Body of pancreas (tissue), 4 donors: ENCODE measurements around the gene RTN4IP1. TPM values are rescaled to one million over a fixed set of nuclear protein-coding genes. Genes with fewer than 3 reads are reported as not detected.

Experiments used
- ATAC-seq: fragments of 150-250 bp; one replicate; pipeline ENCODE4 v1.9.1; 2016
- DNase-seq, 4 donors: peaks; one replicate each; pipeline ENCODE4 v3.0.0-alpha.2; 2019
- H3K27ac ChIP-seq, 4 donors: fragments of 200-600 bp; sonication (generic); 1 replicate in 3 of 4; 2 replicates in 1 of 4; pipeline versions ENCODE4 v1.5.1 to v1.6.1; 2016 to 2019; ENCODE audit warnings: mild to moderate bottlenecking in 1 of 4, mixed read lengths in 1 of 4, moderate library complexity in 1 of 4
- H3K27me3 ChIP-seq, 2 donors: fragments of 200-600 bp; sonication (generic); one replicate each; pipeline ENCODE4 v1.6.0; 2016; ENCODE audit warnings: mild to moderate bottlenecking in 1 of 2
- H3K36me3 ChIP-seq, 2 donors: fragments of 200-600 bp; sonication (generic); replicated peaks in 1 of 2; 2 replicates each; pipeline ENCODE4 v1.5.1; 2016; ENCODE audit warnings: low read depth in 2 of 2; ENCODE audit not compliant: insufficient read depth in 1 of 2
- H3K4me1 ChIP-seq: fragments of 200-600 bp; sonication (generic); one replicate; pipeline ENCODE4 v1.6.0; 2016
- H3K4me3 ChIP-seq, 2 donors: fragments of 200-600 bp; sonication (generic); 1 replicate in 1 of 2; 2 replicates in 1 of 2; pipeline ENCODE4 v1.5.1; 2016 to 2019
- H3K9me3 ChIP-seq, 3 donors: fragments of 200-600 bp; sonication (generic); 1 replicate in 2 of 3; 2 replicates in 1 of 3; pipeline ENCODE4 v1.5.1; 2016
- POLR2A ChIP-seq, 3 donors: fragments of 450-650 bp; IDR thresholded peaks; one replicate each; pipeline ENCODE4 v1.6.1; 2016; ENCODE audit warnings: antibody characterized with exemption in 3 of 3, mild to moderate bottlenecking in 2 of 3
- WGBS, 2 donors: methylation state at CpG; one replicate each; pipeline ENCODE4 v1.1.5; 2017; 5-methylcytosine and 5-hydroxymethylcytosine counted together
- intact Hi-C: fragments of 100-400 bp; cut with DNase I; formaldehyde crosslinking; loops from one replicate; pipeline ENCODE4 v1.15.1; 2023
- small RNA-seq: library from RNA; depleted of rRNA; stranded (forward); fragments of <200 nt; gene quantifications from one replicate; pipeline ENCODE3, GENCODE V24; 2016
- total RNA-seq, 2 donors: library from RNA; depleted of rRNA; stranded (reverse); fragments of >200 nt; gene quantifications; one replicate each; pipeline ENCODE4 v1.1.0, GENCODE V29; 2016
- TF ChIP-seq, protein P1 (sequence below), 7 experiments: fragments of 450-650 bp in 4 of 7; fragments of 200-600 bp in 3 of 7; sonication (generic) in 3 of 7; IDR thresholded peaks; one replicate each; pipeline ENCODE4 v1.5.1; 2016 to 2019; ENCODE audit warnings: antibody characterized with exemption in 7 of 7

The RTN4IP1 gene
- total RNA-seq, 2 donors from 2014 or later, result 3.6 to 4.0 TPM

DNA sequence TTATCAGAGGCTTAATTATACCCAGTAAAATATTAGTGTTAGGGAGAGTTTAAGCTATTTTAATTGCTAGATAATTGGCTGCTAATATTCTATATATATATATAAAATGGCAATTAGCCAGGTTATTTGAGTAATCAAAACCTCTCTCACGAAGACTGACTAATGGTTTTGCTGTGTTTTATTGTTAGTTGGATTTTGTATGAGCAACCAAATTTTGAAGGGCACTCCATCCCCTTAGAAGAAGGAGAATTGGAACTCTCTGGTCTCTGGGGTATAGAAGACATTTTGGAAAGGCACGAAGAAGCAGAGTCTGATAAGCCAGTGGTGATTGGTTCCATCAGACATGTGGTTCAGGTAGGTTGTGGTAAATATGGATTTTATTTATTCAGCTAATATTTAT is 102.2 kb downstream of the RTN4IP1 start:
- intact Hi-C loops, result no loop called here
- WGBS, 2 donors, result 86 to 87% methylated on average over 2 of the region's 2 CpGs
- no peak for ATAC-seq
- no peak for TF ChIP-seq POLR2A (IDR thresholded peaks at IDR 0.05)
- TF ChIP-seq, protein P1, sequence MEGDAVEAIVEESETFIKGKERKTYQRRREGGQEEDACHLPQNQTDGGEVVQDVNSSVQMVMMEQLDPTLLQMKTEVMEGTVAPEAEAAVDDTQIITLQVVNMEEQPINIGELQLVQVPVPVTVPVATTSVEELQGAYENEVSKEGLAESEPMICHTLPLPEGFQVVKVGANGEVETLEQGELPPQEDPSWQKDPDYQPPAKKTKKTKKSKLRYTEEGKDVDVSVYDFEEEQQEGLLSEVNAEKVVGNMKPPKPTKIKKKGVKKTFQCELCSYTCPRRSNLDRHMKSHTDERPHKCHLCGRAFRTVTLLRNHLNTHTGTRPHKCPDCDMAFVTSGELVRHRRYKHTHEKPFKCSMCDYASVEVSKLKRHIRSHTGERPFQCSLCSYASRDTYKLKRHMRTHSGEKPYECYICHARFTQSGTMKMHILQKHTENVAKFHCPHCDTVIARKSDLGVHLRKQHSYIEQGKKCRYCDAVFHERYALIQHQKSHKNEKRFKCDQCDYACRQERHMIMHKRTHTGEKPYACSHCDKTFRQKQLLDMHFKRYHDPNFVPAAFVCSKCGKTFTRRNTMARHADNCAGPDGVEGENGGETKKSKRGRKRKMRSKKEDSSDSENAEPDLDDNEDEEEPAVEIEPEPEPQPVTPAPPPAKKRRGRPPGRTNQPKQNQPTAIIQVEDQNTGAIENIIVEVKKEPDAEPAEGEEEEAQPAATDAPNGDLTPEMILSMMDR (IDR thresholded peaks at IDR 0.05), result no peak
- no peaks in the 10 kb centered on the region for H3K9me3 ChIP-seq
- no peaks in the 10 kb centered on the region for H3K27me3 ChIP-seq
- no peaks in the 10 kb centered on the region for H3K36me3 ChIP-seq
- no peak overlapping the region for H3K4me3 ChIP-seq
- no peak for DNase-seq
- peaks cover 8% of the 10 kb centered on the region for H3K4me1 ChIP-seq
- H3K27ac ChIP-seq, result no peak overlapping the region

DNA sequence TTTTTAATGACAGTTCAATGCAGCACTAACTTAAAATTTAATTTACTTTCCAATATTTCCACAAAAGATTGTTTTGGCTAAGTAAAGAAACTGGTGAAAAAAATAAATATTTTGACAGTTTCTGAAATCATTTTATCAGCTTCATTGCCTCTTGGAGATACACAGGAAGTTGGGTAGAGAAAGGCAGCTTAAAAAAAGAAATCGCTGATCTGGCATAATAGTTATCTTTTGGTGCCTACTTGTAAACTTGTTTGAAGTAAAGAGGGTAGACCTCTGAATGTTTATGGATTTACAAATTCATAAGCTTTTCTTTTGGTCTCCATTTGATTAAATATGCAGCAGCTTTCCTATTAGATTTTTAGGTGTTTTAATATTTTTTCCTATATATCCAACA is 103.4 kb downstream of the RTN4IP1 start:
- TF ChIP-seq, protein P1 (IDR thresholded peaks at IDR 0.05), result no peak
- no peak for TF ChIP-seq POLR2A (IDR thresholded peaks at IDR 0.05)
- intact Hi-C loops, result no loop called here
- no peaks in the 10 kb centered on the region for H3K36me3 ChIP-seq
- peaks cover 8% of the 10 kb centered on the region for H3K4me1 ChIP-seq
- no peak for DNase-seq
- H3K27me3 ChIP-seq, result no peaks in the 10 kb centered on the region
- WGBS, 2 donors, result 42 to 57% methylated on average over 1 of the region's 1 CpG
- ATAC-seq, result no peak
- no peak overlapping the region for H3K27ac ChIP-seq
- no peak overlapping the region for H3K4me3 ChIP-seq
- H3K9me3 ChIP-seq, result no peaks in the 10 kb centered on the region

GRCh38 chr6:106525107-106525881 is 104.0 kb downstream of the RTN4IP1 start:
- Histone ChIP-seq H3K27me3 (no peaks in the 10 kb centered on the region), H3K36me3 (no peaks in the 10 kb centered on the region), H3K4me3 (no peak overlapping the region), H3K27ac (peak overlapping the region in 1 of 4 donors; percentile 7), H3K4me1 (peaks cover 8% of the 10 kb centered on the region), H3K9me3 (no peaks in the 10 kb centered on the region)
- no peak for TF ChIP-seq POLR2A (IDR thresholded peaks at IDR 0.05)
- TF ChIP-seq, protein P1 (IDR thresholded peaks at IDR 0.05), result no peak
- 26 to 35% methylated on average over 7 of the region's 7 CpGs for WGBS, 2 donors
- intact Hi-C loops, result no loop called here
- no peak for ATAC-seq
- no peak for DNase-seq

DNA sequence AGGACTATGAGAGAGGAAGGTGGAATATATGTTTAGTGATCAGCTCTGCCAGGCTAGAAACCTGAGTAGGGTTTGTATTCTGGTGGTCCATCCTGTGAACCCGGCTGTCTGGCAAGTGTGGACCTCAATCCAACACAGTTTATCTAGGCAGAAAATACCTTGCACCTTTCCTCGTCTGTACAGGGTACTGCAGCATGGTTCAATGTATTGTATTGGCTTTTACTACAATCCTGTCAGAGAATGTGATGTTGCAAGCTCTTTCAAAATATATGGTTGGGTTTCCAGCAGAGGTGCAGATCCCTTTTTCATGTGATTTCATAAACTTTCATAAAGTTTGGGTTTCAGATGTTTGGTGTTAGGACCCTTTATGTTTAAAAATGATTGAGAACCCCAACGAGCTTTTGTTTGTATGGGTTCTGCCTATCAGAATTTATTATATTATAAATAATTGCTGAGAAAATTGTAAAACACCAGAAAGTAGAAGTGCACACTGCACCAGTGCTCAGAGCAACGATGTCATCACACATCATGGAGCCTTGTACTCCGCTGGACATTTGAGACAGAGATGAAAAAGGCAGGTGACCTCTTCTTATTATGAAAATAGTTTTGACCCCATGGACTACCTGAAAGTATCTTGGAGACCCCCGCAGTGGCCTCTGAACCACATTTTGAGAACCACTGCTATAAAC is 106.6 kb downstream of the RTN4IP1 start:
- 76 to 81% methylated on average over 6 of the region's 6 CpGs for WGBS, 2 donors
- no peak for ATAC-seq

More for the DNA sequence above, 106.6 kb downstream of the RTN4IP1 start:
- no peak for DNase-seq
- Histone ChIP-seq H3K36me3 (no peaks in the 10 kb centered on the region), H3K9me3 (no peaks in the 10 kb centered on the region), H3K4me3 (no peak overlapping the region), H3K4me1 (peaks cover 8% of the 10 kb centered on the region), H3K27ac (peak overlapping the region in 1 of 4 donors; percentile 44), H3K27me3 (no peaks in the 10 kb centered on the region)
- no peak for TF ChIP-seq POLR2A (IDR thresholded peaks at IDR 0.05)
- TF ChIP-seq, protein P1 (IDR thresholded peaks at IDR 0.05), result no peak
- intact Hi-C loops, result no loop called here

Small RNAs within 50 kb of the gene (small RNA-seq; reads per million reads assigned to genes)
- not detected for gene RNU6-527P

Other genes with a start within 250 kb of the RTN4IP1 start
- 1 to 10 TPM; 3.0 to 6.2 TPM for gene QRSL1, start 80 bp upstream of the RTN4IP1 start, total RNA-seq